ENCODE data around the gene PPP1R3E.
"Not testable (repeated sequence)": the region's sequence is repeated elsewhere in the genome, so short reads cannot be mapped to it uniquely, and the experiment has no call there.

PPP1R3E gene, protein sequence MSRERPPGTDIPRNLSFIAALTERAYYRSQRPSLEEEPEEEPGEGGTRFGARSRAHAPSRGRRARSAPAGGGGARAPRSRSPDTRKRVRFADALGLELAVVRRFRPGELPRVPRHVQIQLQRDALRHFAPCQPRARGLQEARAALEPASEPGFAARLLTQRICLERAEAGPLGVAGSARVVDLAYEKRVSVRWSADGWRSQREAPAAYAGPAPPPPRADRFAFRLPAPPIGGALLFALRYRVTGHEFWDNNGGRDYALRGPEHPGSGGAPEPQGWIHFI

DNA sequence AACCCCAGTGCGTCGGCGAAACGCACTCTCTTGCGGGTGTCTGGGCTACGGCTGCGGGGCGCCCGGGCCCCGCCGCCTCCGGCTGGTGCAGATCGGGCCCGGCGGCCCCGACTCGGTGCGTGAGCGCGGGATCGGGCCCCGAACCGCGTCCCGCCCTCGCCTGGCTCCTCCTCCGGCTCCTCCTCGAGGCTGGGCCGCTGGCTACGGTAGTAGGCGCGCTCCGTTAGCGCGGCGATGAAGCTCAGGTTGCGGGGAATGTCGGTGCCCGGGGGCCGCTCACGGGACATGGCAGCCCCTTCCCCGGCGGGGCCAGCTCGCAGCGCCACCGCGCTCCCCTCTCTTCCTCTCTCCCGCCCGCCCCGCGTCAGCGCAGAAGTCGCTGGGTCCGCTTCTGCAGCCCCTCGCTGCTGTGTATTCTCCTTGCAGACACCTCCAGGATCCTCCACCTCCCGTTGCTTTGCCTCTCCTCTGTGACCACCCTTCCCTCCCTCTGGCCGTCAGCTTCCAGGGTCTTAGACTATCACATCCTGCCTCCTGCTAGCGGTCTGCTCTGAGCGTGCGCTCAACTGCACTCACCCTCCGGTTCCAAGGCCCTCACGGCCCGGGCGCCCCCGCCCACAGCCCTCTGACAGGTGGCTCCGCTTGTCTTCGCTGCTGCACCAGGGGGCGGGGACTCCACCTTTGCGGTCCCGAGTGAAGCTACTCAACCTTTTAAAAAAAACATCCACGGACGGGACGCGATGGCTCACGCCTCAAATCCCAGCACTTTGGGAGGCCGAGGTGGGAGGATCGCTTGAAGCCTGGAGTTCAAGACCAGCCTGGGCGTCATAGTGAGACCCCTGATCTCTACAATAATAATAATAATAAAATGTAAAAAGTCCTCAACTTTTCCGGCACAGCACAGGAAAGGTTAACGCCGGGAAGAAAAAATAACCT lies at the start of gene PPP1R3E:
PPP1R3E (minus strand) TSS at position 570 of the 936 bp plus-strand sequence; CDS start at position 287, 283 bp downstream.
- peak; percentile 81 for DNase-seq

DNA sequence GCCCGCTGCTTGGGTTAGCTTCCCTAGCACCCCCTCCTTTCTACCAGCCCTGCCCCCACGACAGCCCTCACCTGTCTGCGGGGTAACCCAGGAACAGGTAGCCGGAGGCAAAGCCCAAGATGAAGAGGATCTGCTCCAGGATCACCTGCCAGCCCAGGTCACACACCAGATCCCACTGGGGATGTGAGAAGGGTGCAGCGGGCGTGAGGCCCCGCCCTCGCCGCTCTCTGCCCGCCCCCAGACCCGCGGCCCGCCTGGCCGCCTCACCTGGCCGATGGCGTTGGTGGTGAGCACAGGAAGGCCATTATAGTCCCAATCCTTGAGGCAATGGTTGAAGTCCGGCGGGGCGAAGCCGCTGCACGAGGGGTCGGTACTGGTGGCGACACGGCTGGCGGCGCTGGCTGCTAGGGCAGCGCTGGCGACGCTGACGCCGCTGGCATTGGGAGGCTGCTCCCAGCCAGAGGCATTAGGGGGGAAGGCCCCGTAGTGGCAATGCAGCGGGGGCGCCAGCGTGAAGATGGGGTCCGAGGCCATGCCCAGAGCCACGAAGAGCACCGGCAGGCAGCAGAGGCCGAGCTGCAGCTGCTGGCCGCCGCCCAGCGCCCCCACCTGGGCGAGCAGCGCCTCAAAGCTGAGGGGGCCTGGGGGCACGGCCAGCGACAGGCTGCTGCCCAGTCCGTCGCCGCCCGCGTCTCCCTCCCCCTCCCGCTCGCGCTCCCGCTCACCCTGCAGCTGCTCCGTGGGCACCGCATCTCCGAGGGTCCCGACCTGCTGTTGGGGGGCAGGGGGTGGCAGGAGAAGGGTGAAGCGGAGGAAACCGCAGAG lies 49.2 kb upstream of the PPP1R3E start:
- no peak for DNase-seq

DNA sequence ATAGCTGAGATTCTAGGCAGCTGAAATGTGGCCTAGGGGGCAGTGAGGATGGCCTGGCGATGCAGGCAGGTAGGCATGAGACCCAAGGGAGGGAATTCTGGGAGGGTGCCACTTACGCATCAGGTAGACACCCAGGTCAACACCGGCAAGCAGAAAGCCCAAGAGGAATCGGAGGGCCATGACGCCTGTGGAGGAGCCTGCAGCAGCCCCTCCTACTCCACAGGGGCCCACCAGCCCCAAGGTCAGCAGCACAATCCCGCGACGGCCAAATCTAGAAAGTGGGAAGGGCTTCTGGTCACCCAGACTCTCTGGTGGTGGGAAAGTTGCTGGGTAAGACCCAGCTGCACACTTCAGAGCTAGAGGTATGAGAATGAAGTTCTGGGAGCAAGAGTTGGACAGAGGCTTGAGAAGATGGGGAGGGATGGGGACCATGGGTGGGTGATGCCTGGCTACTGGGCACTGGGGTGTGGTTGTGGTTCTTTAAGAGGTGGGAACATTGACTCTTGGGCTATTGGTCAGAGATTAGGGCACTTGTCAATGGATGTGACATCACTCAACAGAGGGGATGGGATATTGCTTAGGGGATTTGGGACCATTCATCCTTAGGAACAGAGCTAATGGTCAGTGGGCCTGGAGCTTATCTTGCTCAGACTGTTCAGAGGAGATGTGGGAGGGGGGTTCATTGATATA lies 46.6 kb upstream of the PPP1R3E start:
- DNase-seq: no peak

DNA sequence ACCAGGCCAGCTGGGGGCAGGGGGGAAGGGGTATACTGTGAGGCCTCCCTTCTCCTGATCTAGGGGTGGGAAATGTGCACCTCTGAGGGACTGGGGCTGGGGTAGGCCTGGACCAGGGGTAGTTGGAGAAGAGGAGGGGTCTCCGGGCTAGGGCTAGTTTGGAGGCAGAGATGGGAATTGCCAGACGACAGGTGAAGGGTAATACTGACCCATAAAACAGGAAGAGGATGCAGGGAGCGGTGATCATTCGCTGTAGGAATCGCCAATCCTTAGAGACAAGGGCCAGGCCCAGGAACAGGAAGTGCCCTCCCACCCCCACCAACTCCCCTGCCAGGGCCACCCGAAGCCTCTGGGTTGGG lies 45.6 kb upstream of the PPP1R3E start:
- DNase-seq: no peak

DNA sequence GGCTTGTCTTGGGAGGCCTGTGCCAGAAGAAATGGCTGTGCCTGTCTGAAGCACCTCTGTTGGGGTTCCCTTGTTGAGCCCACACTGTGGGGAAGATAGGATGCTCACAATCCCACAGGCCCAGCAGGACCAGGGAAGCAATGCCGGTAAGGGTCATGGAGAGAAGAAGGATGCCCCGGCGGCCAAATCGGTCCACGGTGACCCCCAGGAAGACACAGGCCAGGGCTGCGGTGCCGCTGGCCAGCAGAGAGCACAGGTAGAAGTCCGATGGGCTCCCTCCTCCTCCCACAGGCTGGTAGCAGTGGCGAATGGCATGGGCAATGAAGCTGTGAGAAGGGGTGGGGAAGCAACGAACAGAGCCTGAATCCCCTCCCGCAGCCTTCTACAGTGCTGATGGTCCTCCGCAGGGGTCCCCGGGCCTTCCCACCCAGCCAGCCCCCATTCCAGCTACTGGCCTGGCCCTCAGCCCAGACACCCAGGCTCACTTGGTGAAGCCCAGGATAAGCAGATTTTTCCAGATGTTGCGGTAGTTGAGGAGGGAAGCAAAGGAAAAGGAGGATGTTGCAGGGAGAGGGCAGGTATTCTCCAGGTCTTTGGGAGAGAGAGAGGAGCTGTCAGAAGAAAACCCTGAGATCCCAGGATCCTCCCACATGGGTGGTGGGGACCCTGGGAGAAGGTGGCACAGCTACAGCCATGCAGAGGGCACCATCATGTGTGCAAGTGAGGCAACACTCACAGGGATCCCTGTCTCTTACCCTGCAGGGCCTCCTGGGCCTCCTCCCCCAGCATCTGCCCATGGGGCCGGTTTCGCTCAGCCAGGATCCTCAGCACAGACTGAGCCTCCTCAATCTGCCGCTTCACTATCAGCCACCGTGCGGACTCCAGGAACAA lies 45.0 kb upstream of the PPP1R3E start:
- no peak for DNase-seq

DNA sequence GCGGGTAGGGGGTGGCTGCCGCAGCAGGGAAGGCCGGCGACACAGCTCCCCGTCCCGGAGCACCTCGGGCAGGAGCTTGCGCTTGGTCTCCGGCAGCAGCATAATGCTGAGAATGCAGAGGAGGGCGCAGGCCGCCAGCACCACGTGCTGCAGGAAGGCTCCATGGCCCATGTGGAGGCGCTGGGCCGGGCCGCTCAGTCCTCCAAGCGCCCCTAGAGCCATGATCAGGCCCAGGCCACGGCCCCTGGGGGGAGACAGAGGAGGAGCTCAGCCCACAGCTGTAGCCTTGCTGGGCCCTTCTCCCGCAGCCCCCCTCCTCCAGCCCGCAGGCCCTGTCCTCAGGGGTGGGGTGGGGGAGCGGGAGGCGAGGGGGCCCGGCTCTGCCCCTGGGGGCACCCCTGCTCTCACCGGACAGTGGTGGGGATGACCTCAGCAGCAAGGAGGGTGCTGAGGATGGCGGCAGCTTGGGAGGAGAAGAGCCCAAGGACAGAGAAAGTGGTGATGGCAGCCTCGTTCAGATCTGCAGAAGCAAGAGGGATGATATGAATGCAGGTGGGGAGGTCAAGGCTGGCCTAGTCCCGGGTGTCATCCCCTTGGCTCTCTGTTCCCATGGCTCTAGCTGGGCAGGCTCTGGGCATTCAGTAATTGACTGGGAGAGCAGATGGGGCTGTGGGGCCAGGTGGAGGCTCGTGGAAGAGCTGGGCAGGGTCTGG lies 44.2 kb upstream of the PPP1R3E start:
- DNase-seq: no peak

DNA sequence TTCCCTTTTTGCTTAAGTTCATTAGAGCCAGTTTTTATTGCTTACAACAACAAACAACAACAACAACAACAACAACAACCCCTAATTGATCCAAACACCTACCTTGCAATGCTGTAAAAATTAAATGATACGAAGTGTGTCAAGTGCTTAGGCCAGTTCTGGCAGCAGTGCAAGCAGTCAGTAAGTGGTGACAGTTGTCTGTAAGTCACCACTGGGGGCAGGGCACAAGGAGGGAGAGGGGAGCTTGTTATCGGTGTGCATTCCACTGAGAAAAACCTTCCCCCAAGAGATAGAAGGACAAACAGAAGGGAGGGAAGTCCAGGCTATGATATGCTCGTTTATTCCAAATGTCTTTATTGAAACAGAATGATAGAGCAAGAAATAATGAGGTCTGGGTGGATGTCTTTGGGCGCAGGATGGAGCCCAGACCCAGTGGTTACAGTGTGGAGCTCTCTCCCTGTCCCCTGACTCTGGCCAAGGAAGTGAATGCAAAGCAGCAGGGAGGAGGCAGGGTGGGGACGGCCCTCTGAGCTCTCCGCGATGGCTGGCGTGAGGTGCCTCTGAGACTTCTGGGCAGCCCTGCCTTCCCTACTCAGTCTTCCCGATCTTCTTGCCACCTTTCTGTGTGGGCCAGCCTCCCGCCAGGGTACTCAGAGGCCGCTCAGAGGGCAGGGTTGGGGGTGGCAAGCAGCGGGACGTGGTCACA lies 43.5 kb upstream of the PPP1R3E start:
- DNase-seq: no peak

DNA sequence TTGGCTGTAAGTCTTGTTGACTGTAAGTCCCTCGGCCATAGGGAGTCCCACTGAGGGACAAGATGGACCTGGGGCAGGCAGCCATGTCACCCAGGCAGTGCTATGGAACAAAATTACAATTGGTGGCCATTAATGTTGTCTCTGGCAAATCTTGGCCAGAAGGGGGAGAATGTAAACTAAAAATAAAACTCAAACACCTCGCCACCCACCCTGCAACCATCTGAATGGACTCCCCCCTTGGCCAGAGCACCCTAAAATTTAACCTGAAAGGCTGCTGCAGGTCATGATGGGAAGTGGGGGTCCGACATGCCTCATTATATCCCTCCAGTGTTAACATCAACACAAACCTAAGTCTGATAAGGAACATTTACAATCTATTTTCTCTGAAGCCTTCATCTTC lies 41.8 kb upstream of the PPP1R3E start:
- DNase-seq: no peak

DNA sequence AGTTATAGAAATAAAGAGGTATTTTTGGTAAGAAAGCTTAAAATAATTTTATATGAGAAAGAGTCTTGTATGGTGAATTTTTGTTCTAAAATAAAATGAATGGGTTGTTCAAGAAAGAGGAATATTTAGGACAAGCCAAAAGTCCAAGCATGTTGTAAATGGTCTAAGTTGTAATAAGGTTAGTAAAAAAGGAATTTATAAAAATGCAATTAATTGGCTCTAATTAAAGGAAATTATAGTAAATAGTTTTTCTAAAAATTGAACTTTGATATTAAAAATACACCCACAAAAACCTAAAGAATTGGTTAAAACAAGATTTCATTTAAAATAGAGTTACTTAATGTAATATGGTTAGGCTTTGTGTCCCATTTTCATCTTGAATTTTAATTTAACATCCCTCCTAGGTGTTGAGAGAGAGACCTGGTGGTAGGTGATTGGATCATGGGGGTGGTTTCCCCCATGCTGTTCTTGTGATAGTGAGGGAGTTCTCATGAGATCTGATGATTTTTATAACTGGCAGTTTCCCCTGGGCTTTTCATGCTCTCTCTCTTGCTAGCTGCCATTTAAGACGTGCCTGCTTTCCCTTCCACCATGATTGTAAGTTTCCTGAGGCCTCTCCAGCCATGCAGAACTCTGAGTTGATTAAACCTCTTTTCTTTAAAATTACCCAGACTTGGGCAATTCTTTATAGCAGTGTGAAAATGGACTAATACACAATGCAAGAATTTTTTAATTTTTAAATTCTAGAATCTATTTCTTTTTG lies 37.0 kb upstream of the PPP1R3E start:
- no peak for DNase-seq

DNA sequence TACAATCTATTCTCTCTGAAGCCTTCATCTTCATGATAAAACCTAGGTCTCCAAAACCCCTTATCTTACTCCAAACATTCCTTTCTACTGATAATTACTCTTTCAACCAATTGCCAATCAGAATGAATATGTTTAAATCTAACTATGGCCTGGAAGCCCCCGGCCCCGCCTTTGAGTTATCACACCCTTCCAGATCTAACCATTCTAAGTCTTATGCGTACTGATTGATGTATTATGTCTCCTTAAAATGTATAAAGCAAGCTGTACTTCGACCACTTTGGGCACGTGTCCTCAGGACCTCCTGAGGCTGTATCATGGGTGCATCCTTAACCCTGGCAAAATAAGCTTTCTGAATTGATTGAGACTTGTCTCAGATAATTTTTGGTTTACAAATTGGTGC lies 33.0 kb upstream of the PPP1R3E start:
- no peak for DNase-seq

DNA sequence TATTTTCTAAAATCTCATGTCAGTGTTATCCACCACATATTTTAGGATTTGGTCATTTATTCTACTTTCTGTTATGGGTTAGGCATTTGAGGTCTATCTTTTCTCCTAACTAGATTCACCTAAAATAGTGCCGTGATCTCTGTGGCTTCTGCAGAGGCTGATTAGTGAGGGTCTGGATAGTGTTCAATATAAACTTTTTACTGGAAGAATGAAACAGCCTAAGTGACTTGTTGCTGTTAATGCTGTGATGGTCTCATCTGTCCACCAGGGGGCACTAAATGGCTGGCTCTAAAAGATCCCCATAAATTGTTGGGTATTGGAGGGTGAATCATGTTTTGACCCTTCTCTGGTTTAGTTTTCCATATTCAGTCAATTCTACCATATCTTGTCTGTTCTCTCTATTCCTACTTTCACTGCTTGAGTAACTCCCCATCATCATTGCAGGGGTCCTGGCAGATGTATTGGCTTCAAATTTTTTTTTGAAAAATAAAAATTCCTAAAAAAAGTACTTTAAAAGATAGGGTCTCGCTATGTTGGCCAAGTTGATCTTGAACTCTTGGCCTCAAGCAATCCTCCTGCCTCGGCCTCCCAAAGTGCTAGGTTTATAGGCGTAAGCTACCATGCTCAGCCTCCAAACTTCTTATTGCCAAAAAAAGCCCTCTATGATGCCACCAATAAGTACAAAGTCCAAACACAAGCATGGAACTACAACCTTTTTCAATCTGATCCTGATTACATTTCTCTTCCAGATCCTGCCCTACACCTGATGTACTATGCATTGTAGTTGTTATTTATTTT lies 25.5 kb upstream of the PPP1R3E start:
- DNase-seq: peak; percentile 44

DNA sequence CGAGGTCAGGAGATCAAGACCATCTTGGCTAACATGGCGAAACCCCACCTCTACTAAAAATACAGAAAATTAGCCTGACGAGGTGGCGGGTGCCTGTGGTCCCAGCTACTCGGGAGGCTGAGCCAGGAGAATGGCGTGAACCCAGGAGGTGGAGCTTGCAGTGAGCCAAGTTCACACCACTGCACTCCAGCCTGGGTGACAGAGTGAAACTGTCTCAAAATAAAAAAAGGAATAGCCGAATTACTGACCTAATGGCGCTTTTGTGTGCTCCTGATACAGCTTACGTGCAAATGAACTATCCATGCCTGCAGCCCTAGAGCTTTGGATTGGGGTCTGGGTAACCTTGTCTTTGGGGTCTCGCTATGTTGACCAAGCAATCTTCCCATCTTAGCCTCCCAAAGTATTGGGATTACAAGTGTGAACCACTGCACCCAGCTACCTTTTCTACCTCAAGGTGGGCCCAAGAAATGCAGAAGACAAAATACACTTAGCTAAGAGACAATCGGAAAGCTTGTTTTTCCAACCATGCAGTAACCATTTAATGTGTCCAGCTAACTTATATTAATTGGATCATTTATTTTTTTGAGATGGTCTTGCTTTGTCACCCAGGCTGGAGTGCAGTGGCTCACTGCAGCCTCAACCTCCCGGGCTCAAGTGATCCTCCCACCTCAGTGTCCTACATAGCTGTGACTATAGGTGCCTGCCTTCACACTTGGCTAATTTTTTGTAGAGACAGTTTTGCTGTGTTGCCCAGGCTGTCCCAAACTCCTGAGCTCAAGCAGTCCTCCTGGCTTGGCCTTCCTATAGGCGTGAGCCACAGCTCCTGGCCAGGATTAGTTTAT lies 24.1 kb upstream of the PPP1R3E start:
- no peak for DNase-seq

DNA sequence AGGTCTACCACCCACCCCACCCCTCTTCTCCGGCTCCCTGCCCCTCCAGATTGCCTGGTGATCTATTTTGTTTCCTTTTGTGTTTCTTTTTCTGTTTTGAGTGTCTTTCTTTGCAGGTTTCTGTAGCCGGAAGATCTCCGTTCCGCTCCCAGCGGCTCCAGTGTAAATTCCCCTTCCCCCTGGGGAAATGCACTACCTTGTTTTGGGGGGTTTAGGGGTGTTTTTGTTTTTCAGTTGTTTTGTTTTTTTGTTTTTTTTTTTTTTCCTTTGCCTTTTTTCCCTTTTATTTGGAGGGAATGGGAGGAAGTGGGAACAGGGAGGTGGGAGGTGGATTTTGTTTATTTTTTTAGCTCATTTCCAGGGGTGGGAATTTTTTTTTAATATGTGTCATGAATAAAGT lies 23.1 kb upstream of the PPP1R3E start:
- DNase-seq: not testable (repeated sequence)

DNA sequence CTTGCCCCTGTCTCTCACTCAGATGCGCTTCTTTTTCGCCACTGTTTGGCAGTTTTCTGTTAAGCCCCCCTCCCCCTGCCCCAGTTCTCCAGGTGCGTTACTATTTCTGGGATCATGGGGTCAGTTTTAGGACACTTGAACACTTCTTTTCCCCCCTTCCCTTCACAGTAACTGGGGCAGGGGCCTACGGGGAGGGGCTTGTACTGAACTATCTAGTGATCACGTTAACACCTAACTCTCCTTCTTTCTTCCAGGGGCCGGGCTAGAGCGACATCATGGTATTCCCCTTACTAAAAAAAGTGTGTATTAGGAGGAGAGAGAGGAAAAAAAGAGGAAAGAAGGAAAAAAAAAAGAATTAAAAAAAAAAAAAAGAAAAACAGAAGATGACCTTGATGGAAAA lies 22.3 kb upstream of the PPP1R3E start:
- DNase-seq: no peak

DNA sequence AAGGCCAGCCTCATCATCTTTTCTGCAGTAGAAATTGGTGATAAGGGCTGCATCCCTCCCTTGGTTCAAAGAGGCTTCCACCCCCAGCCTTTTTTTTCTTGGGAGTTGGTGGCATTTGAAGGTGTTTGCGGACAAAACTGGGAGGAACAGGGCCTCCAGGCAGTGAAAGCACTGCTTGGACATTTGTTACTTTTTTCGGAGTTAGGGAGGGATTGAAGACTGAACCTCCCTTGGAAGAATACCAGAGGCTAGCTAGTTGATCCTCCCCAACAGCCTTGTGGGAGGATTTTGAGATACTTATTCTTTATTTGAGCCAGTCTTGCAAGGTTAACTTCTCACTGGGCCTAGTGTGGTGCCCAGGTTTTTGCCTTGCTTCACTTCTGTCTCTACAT lies 21.8 kb upstream of the PPP1R3E start:
- no peak for DNase-seq

DNA sequence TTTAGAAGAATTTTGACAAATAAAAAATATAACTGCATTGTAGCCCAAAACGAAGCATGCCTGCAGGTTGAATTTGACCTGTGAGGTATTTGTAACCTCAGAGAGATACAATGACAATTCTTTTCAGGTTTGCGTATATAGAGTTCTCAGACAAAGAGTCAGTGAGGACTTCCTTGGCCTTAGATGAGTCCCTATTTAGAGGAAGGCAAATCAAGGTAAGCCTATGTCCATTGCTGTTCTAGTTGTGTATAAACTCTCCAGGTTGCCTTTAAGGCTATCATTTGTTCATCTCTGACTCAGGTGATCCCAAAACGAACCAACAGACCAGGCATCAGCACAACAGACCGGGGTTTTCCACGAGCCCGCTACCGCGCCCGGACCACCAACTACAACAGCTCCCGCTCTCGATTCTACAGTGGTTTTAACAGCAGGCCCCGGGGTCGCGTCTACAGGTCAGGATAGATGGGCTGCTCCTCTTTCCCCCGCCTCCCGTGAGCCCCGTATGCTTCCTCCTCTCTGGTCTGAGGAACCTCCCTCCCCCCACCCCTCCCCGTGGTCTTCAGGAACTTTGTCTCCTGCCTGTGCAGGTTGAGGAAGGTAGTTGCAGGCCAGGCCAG lies 21.3 kb upstream of the PPP1R3E start:
- no peak for DNase-seq

Measured in activated CD4-positive, alpha-beta T cell treated with anti-CD3 and anti-CD28 coated beads for 1 hour (primary cell).